ENCODE results near the gene PADI6. TPM values are rescaled to one million over a fixed set of nuclear protein-coding genes. Genes with fewer than 3 reads are reported as not detected.

Gene PADI6
- not detected in 5 replicates for total RNA-seq (2022; extraction: Qiagen RNA extraction)

GRCh38 chr1:17371896-17372295 is at the start of gene PADI6:
TSS of gene PADI6 (plus strand) at chr1:17372196. CDS start at chr1:17372246, 50 bp downstream.

GRCh38 chr1:17439250-17440073 is 67.5 kb downstream of the PADI6 start, which contains the start of gene RCC2:
TSS of gene RCC2 (minus strand) at chr1:17439677. CDS start at chr1:17438514, 1,163 bp downstream.

Other genes with a start within 250 kb of the PADI6 start
- gene PADI1, start 167.1 kb upstream of the PADI6 start, total RNA-seq (2022; extraction: Qiagen RNA extraction), result 0.98 to 1.7 TPM (median 1.2 TPM) in 5 replicates
- gene PADI3, start 123.1 kb upstream of the PADI6 start, total RNA-seq (2022; extraction: Qiagen RNA extraction), result 0.71 to 1.2 TPM (median 0.95 TPM) in 5 replicates
- gene PADI4, start 64.0 kb upstream of the PADI6 start, total RNA-seq (2022; extraction: Qiagen RNA extraction), result not detected in 5 replicates
- gene RCC2, start 67.5 kb downstream of the PADI6 start, total RNA-seq (2022; extraction: Qiagen RNA extraction), result 50.8 to 59.0 TPM (median 54.1 TPM) in 5 replicates
- gene ARHGEF10L, start 167.5 kb downstream of the PADI6 start, total RNA-seq (2022; extraction: Qiagen RNA extraction), result 6.0 to 7.2 TPM (median 6.1 TPM) in 5 replicates